Fibroblast of villous mesenchyme (primary cell): ENCODE measurements around the gene PLEKHB1. TPM values are rescaled to one million over a fixed set of nuclear protein-coding genes. Genes with fewer than 3 reads are reported as not detected.

ENCODE experiments used
- DNase-seq: peaks from one replicate; pipeline ENCODE4 v3.0.0-alpha.2; 2010; ENCODE audit warnings: low read depth
- H3K4me3 ChIP-seq: 2 replicates; pipeline ENCODE4 v1.5.1; 2011; ENCODE audit warnings: low read depth, mild to moderate bottlenecking, low read length
- CTCF ChIP-seq: IDR thresholded peaks from 2 replicates; pipeline ENCODE4 v1.5.1; 2012; ENCODE audit warnings: low read depth, mild to moderate bottlenecking, low read length; ENCODE audit not compliant: insufficient read depth
- total RNA-seq: library from RNA; depleted of rRNA; stranded (reverse); fragments of >200 nt; gene quantifications from 2 replicates; pipeline ENCODE4 v1.2.3, GENCODE V29; 2012

PLEKHB1 gene
- total RNA-seq, 1 donor, result under 0.01 TPM

GRCh38 chr11:73622926-73623593, 23.3 kb upstream of the PLEKHB1 start:
- no peak for DNase-seq

DNA sequence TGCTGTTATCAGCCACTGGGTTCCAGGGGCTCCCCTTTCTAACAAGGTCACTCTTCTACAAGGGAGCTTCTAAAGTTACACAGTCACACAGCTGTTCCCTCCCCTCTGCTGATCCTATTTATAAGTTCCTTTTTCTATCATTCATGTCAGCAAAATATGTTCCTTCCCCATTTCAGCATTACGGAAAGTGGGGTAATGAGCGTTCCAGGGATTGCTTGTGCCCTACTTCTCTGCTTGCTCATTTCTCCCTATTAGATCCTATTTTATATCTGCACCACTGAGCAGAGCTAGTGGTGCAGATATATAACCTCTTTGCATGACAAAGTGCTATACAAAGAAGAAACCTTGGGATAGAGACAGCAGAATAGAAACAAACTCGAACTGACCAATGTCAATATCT, 22.7 kb upstream of the PLEKHB1 start:
- H3K4me3 ChIP-seq, result no peak overlapping the region
- TF ChIP-seq CTCF, result no peak
- no peak for DNase-seq

More at GRCh38 chr11:73622926-73623593, 23.3 kb upstream of the PLEKHB1 start:
- TF ChIP-seq CTCF, result no peak
- H3K4me3 ChIP-seq, result no peak overlapping the region

GRCh38 chr11:73625696-73626318, 20.6 kb upstream of the PLEKHB1 start:
- peak; percentile 89 for TF ChIP-seq CTCF
- peak overlapping the region; percentile 7 for H3K4me3 ChIP-seq
- peak; percentile 69 for DNase-seq

GRCh38 chr11:73629907-73630306, 16.5 kb upstream of the PLEKHB1 start:
- no peak for DNase-seq
- no peak for TF ChIP-seq CTCF
- H3K4me3 ChIP-seq, result no peak overlapping the region

DNA sequence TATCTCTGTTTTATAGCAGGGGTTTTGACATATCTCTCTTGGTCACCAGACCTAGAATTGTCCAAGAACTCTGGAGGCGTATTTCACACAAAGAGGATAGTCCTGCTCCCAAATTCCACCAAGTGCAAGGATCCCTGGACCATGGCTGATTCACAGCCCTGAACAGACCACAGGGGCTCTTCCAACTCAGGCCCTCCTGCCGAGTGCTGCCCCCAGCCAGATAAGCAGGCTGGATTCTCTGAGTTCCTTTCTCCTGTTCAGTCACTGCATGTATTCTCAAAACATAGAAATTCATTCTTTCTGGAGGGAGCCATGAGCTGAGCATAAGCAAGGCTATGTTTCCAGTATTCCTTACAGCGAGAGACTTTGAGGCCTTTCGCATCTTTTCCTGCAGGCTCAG, 13.4 kb upstream of the PLEKHB1 start:
- TF ChIP-seq CTCF, result no peak
- no peak for DNase-seq
- H3K4me3 ChIP-seq, result no peak overlapping the region

DNA sequence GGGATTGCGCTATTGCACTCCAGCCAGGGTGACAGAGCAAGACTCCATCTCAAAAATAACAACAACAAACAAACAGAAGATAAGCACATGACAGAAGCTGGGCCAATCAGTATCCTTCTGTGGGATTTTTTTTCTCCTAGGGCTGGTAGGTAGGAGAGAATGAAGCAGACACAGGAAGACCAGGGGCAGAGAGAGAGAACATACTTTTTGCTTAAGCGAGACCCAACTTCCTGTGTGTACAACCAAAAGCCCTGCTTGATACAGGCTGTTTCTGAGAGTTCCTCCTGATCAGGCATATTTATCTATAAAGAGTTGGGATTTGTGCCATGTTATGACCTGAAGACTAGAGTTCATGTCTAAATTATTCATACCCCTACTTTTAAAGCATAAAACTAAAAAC, 12.4 kb upstream of the PLEKHB1 start:
- TF ChIP-seq CTCF, result no peak
- no peak overlapping the region for H3K4me3 ChIP-seq
- no peak for DNase-seq
